ENCODE measurements around the gene ZNF644.

GRCh38 chr1:90963236-90963635 lies 58.6 kb downstream of the ZNF644 start:
- no peak for TF ChIP-seq EZH2 (IDR thresholded peaks at IDR 0.05; ENCODE audit: low read depth)
- TF ChIP-seq, protein P1, sequence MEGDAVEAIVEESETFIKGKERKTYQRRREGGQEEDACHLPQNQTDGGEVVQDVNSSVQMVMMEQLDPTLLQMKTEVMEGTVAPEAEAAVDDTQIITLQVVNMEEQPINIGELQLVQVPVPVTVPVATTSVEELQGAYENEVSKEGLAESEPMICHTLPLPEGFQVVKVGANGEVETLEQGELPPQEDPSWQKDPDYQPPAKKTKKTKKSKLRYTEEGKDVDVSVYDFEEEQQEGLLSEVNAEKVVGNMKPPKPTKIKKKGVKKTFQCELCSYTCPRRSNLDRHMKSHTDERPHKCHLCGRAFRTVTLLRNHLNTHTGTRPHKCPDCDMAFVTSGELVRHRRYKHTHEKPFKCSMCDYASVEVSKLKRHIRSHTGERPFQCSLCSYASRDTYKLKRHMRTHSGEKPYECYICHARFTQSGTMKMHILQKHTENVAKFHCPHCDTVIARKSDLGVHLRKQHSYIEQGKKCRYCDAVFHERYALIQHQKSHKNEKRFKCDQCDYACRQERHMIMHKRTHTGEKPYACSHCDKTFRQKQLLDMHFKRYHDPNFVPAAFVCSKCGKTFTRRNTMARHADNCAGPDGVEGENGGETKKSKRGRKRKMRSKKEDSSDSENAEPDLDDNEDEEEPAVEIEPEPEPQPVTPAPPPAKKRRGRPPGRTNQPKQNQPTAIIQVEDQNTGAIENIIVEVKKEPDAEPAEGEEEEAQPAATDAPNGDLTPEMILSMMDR (conservative IDR thresholded peaks at IDR 0.05) = no peak
